Nephron progenitor cell (in vitro differentiated cells): ENCODE results near the gene HPGDS.
"Not testable (repeated sequence)": the region's sequence is repeated elsewhere in the genome, so short reads cannot be mapped to it uniquely, and the experiment has no call there.

Experiments
- DNase-seq: peaks from one replicate; pipeline ENCODE4 v3.0.0; 2021
- H3K27ac Mint-ChIP-seq: 2 replicates; pipeline ENCODE4 v1.8.0; 2021; ENCODE audit warnings: mild to moderate bottlenecking, moderate library complexity, mixed read lengths
- H3K27me3 Mint-ChIP-seq: 2 replicates; pipeline ENCODE4 v1.8.0; 2021; ENCODE audit warnings: mild to moderate bottlenecking, low read depth, mixed read lengths; ENCODE audit not compliant: poor library complexity
- H3K36me3 Mint-ChIP-seq: 2 replicates; pipeline ENCODE4 v1.8.0; 2021; ENCODE audit warnings: low read depth, mixed read lengths
- H3K4me1 Mint-ChIP-seq: 2 replicates; pipeline ENCODE4 v1.8.0; 2021; ENCODE audit warnings: mixed read lengths
- H3K4me3 Mint-ChIP-seq: 2 replicates; pipeline ENCODE4 v1.8.0; 2021; ENCODE audit warnings: mild to moderate bottlenecking, moderate library complexity, mixed read lengths
- H3K9me3 Mint-ChIP-seq: 2 replicates; pipeline ENCODE4 v1.8.0; 2021; ENCODE audit warnings: mild to moderate bottlenecking, moderate library complexity, mixed read lengths
- CTCF ChIP-seq: fragments of 200-600 bp; sonication (generic); IDR thresholded peaks from 2 replicates; pipeline ENCODE4 v1.5.0; 2021; ENCODE audit warnings: antibody characterized with exemption

The HPGDS gene

GRCh38 chr4:94342694-94343093 lies at the start of gene HPGDS:
Gene HPGDS, minus strand, starts transcription at chr4:94342836. Its CDS starts 8,207 bp downstream, at chr4:94334629.
- no peak for TF ChIP-seq CTCF
- no peak for DNase-seq
- Mint-ChIP-seq H3K27me3 (no peaks in the 10 kb centered on the region), H3K9me3 (no peaks in the 10 kb centered on the region), H3K36me3 (no peaks in the 10 kb centered on the region), H3K4me3 (no peak within 1 kb of the TSS), H3K27ac (no peak within 1 kb of the TSS), H3K4me1 (no peaks in the 10 kb centered on the region)

- Mint-ChIP-seq H3K36me3 (peaks cover 14% of the 10 kb centered on the region), H3K4me3 (no peak overlapping the region), H3K27me3 (peaks cover 8% of the 10 kb centered on the region), H3K27ac (no peak overlapping the region), H3K9me3 (peaks cover 29% of the 10 kb centered on the region), H3K4me1 (no peaks in the 10 kb centered on the region)
- DNase-seq, result no peak
- peak; percentile 42 for TF ChIP-seq CTCF
These were observed 48.3 kb upstream of the HPGDS start for GRCh38 chr4:94390804-94391410.

- Mint-ChIP-seq H3K9me3 (peaks cover 29% of the 10 kb centered on the region), H3K27me3 (peaks cover 8% of the 10 kb centered on the region), H3K4me3 (no peak overlapping the region), H3K4me1 (no peaks in the 10 kb centered on the region), H3K36me3 (peaks cover 14% of the 10 kb centered on the region), H3K27ac (no peak overlapping the region)
- TF ChIP-seq CTCF, result no peak
- no peak for DNase-seq
These were observed 47.1 kb upstream of the HPGDS start for GRCh38 chr4:94389595-94390267.

- DNase-seq, H3K27ac Mint-ChIP-seq, H3K27me3 Mint-ChIP-seq, H3K4me3 Mint-ChIP-seq, H3K4me1 Mint-ChIP-seq: not testable (repeated sequence)
- H3K36me3 Mint-ChIP-seq, result peaks cover 14% of the 10 kb centered on the region
- H3K9me3 Mint-ChIP-seq, result peaks cover 29% of the 10 kb centered on the region
These were observed 45.3 kb upstream of the HPGDS start for GRCh38 chr4:94387965-94388364.

- not testable (repeated sequence) for H3K4me3 Mint-ChIP-seq, DNase-seq, H3K27me3 Mint-ChIP-seq, H3K27ac Mint-ChIP-seq, H3K4me1 Mint-ChIP-seq
- Mint-ChIP-seq H3K9me3 (peaks cover 29% of the 10 kb centered on the region), H3K36me3 (peaks cover 14% of the 10 kb centered on the region)
These were observed 42.8 kb upstream of the HPGDS start for GRCh38 chr4:94385452-94385851.

GRCh38 chr4:94382891-94383290 lies 40.3 kb upstream of the HPGDS start:
- peaks cover 13% of the 10 kb centered on the region for H3K9me3 Mint-ChIP-seq
- not testable (repeated sequence) for H3K27me3 Mint-ChIP-seq, H3K4me3 Mint-ChIP-seq, H3K27ac Mint-ChIP-seq, H3K36me3 Mint-ChIP-seq, H3K4me1 Mint-ChIP-seq, DNase-seq

- no peak for TF ChIP-seq CTCF
- Mint-ChIP-seq H3K36me3 (no peaks in the 10 kb centered on the region), H3K4me3 (no peak overlapping the region), H3K9me3 (peaks cover 7% of the 10 kb centered on the region), H3K27ac (no peak overlapping the region), H3K4me1 (peaks cover 28% of the 10 kb centered on the region), H3K27me3 (no peaks in the 10 kb centered on the region)
- no peak for DNase-seq
These were observed 35.4 kb upstream of the HPGDS start for GRCh38 chr4:94378047-94378446.
